ENCODE measurements around the gene PTPN2. TPM values are rescaled to one million over a fixed set of nuclear protein-coding genes. Genes with fewer than 3 reads are reported as not detected.

PTPN2 gene
- total and polyA plus RNA-seq, 11 donors = 7.5 to 33.1 (median 11.5) TPM

- DNase-seq (no peak), ATAC-seq (no peak)
- H3K4me1 ChIP-seq = peaks cover 0 to 35% (median 3%) of the 10 kb centered on the region in 12 donors
- peaks cover 0 to 6% (median 0%) of the 10 kb centered on the region in 9 donors for H3K36me3 ChIP-seq
- H3K27me3 ChIP-seq = no peaks in the 10 kb centered on the region
- TF ChIP-seq POLR2A (IDR thresholded peaks at IDR 0.05) (no peak), CTCF (IDR thresholded peaks at IDR 0.05) (no peak)
- H3K27ac ChIP-seq = no peak overlapping the region
- 91 to 98% (median 96%) methylated on average over 2 of the region's 2 CpGs for WGBS, 4 donors
- intact Hi-C loops (cut with DNase I) = no loop called here
- H3K9me3 ChIP-seq = no peaks in the 10 kb centered on the region
- H3K4me3 ChIP-seq = no peak overlapping the region
These were observed 21.1 kb downstream of the PTPN2 start for GRCh38 chr18:12862874-12863482.

GRCh38 chr18:12862467-12862866 is 21.6 kb downstream of the PTPN2 start:
- TF ChIP-seq CTCF (IDR thresholded peaks at IDR 0.05) (no peak), POLR2A (IDR thresholded peaks at IDR 0.05) (no peak)
- Histone ChIP-seq H3K27ac (no peak overlapping the region), H3K4me1 (peaks cover 0 to 30% (median 3%) of the 10 kb centered on the region in 12 donors), H3K9me3 (no peaks in the 10 kb centered on the region), H3K27me3 (no peaks in the 10 kb centered on the region), H3K4me3 (no peak overlapping the region), H3K36me3 (peaks cover 0 to 11% (median 0%) of the 10 kb centered on the region in 9 donors)
- intact Hi-C loops (cut with DNase I) = no loop called here
- ATAC-seq (peak in 1 of 4 donors; percentile 38), DNase-seq (no peak)
- 48 to 66% (median 53%) methylated on average over 2 of the region's 2 CpGs for WGBS, 4 donors

- peaks cover 0 to 29% (median 3%) of the 10 kb centered on the region in 12 donors for H3K4me1 ChIP-seq
- no peaks in the 10 kb centered on the region for H3K27me3 ChIP-seq
- DNase-seq (no peak), ATAC-seq (peak in 1 of 4 donors; percentile 36)
- TF ChIP-seq CTCF (IDR thresholded peaks at IDR 0.05) (no peak), POLR2A (IDR thresholded peaks at IDR 0.05) (no peak)
- intact Hi-C loops (cut with DNase I) = no loop called here
- peaks cover 0 to 16% (median 0%) of the 10 kb centered on the region in 9 donors for H3K36me3 ChIP-seq
- H3K4me3 ChIP-seq = no peak overlapping the region
- H3K27ac ChIP-seq = no peak overlapping the region
- 80 to 83% (median 81%) methylated on average over 1 of the region's 1 CpG for WGBS, 4 donors
- H3K9me3 ChIP-seq = no peaks in the 10 kb centered on the region
These were observed 22.4 kb downstream of the PTPN2 start for GRCh38 chr18:12861637-12862036.

- ATAC-seq = no peak
- no peak for DNase-seq
- H3K4me1 ChIP-seq = peaks cover 0 to 29% (median 3%) of the 10 kb centered on the region in 12 donors
- H3K27me3 ChIP-seq = no peaks in the 10 kb centered on the region
- H3K36me3 ChIP-seq = peaks cover 0 to 24% (median 0%) of the 10 kb centered on the region in 9 donors
- no peak overlapping the region for H3K4me3 ChIP-seq
- H3K27ac ChIP-seq = no peak overlapping the region
- no peak for TF ChIP-seq POLR2A (IDR thresholded peaks at IDR 0.05)
- TF ChIP-seq CTCF (IDR thresholded peaks at IDR 0.05) = no peak
- WGBS, 4 donors = 95 to 98% (median 98%) methylated on average over 11 of the region's 11 CpGs
- no peaks in the 10 kb centered on the region for H3K9me3 ChIP-seq
- intact Hi-C loops (cut with DNase I) = no loop called here
These were observed 23.5 kb downstream of the PTPN2 start for GRCh38 chr18:12860530-12860929.

Measured in heart left ventricle (tissue), 16 donors.